H1 (cell line): ENCODE data around the gene MANEAL. TPM values are rescaled to one million over a fixed set of nuclear protein-coding genes. Genes with fewer than 3 reads are reported as not detected.

ENCODE experiments used
- ATF2 ChIP-seq: IDR thresholded peaks from 2 replicates; pipeline ENCODE4 v1.6.1; 2012; ENCODE audit warnings: low read length, inconsistent platforms
- ATF3 ChIP-seq: IDR thresholded peaks from 2 replicates; pipeline ENCODE4 v1.6.1; 2011; ENCODE audit warnings: low read depth, mild to moderate bottlenecking, low read length; ENCODE audit not compliant: insufficient read depth
- BCL11A ChIP-seq, 2 experiments: IDR thresholded peaks; one replicate each; pipeline ENCODE4 v1.6.1; 2011; ENCODE audit warnings: low read depth in 2 of 2, low read length in 2 of 2, mild to moderate bottlenecking in 2 of 2
- CREB1 ChIP-seq: IDR thresholded peaks from 2 replicates; pipeline ENCODE4 v1.6.1; 2012; ENCODE audit warnings: inconsistent platforms
- CTBP2 ChIP-seq: IDR thresholded peaks from 2 replicates; pipeline ENCODE4 v1.7.0; 2011; ENCODE audit warnings: borderline replicate concordance, mild to moderate bottlenecking, moderate library complexity, mixed read lengths, low read length; ENCODE audit not compliant: insufficient read depth, insufficient read length
- KDM5A ChIP-seq: fragments of 200-600 bp; IDR thresholded peaks from 2 replicates; pipeline ENCODE4 v1.7.1; 2012; ENCODE audit warnings: mild to moderate bottlenecking, low read length, inconsistent platforms, mixed read lengths
- RAD21 ChIP-seq, 2 experiments: IDR thresholded peaks in 1 of 2; conservative IDR thresholded peaks in 1 of 2; 2 replicates each; pipeline ENCODE4 v1.6.1; 2011; ENCODE audit warnings: low read depth in 2 of 2, low read length in 2 of 2, improper control_type of control experiment in 1 of 2, inconsistent platforms in 1 of 2, mild to moderate bottlenecking in 1 of 2, moderate library complexity in 1 of 2
- SIRT6 ChIP-seq: IDR thresholded peaks from one replicate; pipeline ENCODE4 v1.7.1; 2012; ENCODE audit warnings: low read length, inconsistent platforms
- SUZ12 ChIP-seq: fragments of 200-600 bp; sonication (generic); IDR thresholded peaks from 2 replicates; pipeline ENCODE4 v1.6.1; 2012; ENCODE audit warnings: mild to moderate bottlenecking, inconsistent platforms, low read length, moderate library complexity, mixed read lengths
- TAF7 ChIP-seq: optimal IDR thresholded peaks from 2 replicates; pipeline ENCODE3; 2011; ENCODE audit warnings: low read depth, mild to moderate bottlenecking, inconsistent platforms, low read length, moderate library complexity, borderline replicate concordance
- polyA plus RNA-seq, 7 experiments: library from polyadenylated mRNA; depleted of rRNA in 3 of 7; stranded (reverse) in 5 of 7; unstranded in 2 of 7; fragments of >200 nt in 5 of 7; fragments of 200-250 nt in 2 of 7; gene quantifications; 1 replicate in 5 of 7; 2 replicates in 1 of 7; 4 replicates in 1 of 7; pipeline versions ENCODE4 v1.2.1 to v1.2.3, GENCODE V29; 2011 to 2013; ENCODE audit warnings: missing spikeins in 2 of 7, mixed read lengths in 2 of 7
- total RNA-seq: library from RNA; stranded (reverse); fragmentation: NEBNext Ultra II Directional; extraction: Animal tissue kit (Norgen Biotek cat#: 25700); gene quantifications from 2 replicates; pipeline ENCODE4 v1.2.1, GENCODE V29; 2021

MANEAL gene
- total and polyA plus RNA-seq, 2 of the 8 experiments (the other 6 are each of a cell fraction or from before 2014, with no cell fraction given): 4.8 to 7.2 TPM

- TF ChIP-seq RAD21 (IDR thresholded peaks at IDR 0.05 in 1 of 2, conservative IDR thresholded peaks at IDR 0.05 in 1 of 2; ENCODE audit: low read depth in 2 of 2, low read length in 2 of 2) (0 out of 4 replicates have a peak, but pooled peaks of 1 of the 2 experiments have one; percentile 9), CREB1 (peak; percentile 76), ATF3 (no peak), CTBP2 (no peak), BCL11A (IDR thresholded peaks at IDR 0.05; ENCODE audit: low read depth in 2 of 2, low read length in 2 of 2) (no peak), KDM5A (no peak), SUZ12 (no peak; the same call in 1 of the 2 replicates), TAF7 (peak; percentile 90), SIRT6 (no peak), ATF2 (no peak)
Measured at GRCh38 chr1:37764414-37764825, 29.2 kb upstream of the MANEAL start (continued).
